NT2/D1 (cell line): Measurements from ENCODE around the gene KCNIP1.

ENCODE experiments used
- SUZ12 ChIP-seq: IDR thresholded peaks from 2 replicates; pipeline ENCODE4 v1.6.1; 2011; ENCODE audit not compliant: insufficient read length, insufficient read depth; ENCODE audit errors: extremely low read depth
- YY1 ChIP-seq: IDR thresholded peaks from 2 replicates; pipeline ENCODE4 v1.6.1; 2011; ENCODE audit not compliant: insufficient read length, insufficient read depth
- ZNF274 ChIP-seq: IDR thresholded peaks from 2 replicates; pipeline ENCODE4 v1.6.1; 2011; ENCODE audit warnings: mild to moderate bottlenecking, low read depth, low read length

GRCh38 chr5:170476704-170477103 lies 27.1 kb upstream of the KCNIP1 start:
- TF ChIP-seq YY1, result no peak
- TF ChIP-seq SUZ12, result no peak
- no peak for TF ChIP-seq ZNF274
